Measurements from ENCODE around the gene FAAP20.

The FAAP20 gene

DNA sequence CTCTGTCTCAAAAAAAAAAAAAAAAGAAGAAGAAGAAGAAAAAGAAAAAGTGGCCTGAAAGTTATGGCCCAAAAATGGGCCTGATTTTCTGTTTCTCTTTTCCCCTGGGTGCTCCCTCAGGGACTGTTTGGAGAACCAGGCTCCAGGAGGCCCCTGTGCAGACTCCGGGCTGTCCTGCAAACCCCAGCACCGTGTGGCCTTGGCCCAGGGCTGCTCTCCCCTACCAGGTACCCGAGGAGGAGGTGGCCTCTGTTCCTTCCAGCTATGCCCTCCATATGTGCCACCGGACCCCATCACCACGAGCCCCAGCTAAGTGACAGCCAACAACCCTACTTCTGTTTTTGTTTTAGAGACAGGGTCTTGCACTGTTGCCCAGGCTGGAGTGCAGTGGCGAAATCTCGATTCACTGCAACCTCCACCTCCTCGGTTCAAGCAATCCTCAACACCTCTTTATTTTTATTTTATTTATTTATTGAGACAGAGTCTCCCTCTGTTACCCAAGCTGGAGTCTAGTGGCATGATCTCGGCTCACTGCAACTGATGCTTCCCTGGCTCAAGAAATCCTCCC lies 7.5 kb upstream of the FAAP20 start:
- no peak for TF ChIP-seq EZH2phosphoT487 (conservative IDR thresholded peaks at IDR 0.05; ENCODE audit: low read length)
- TF ChIP-seq CTCF (IDR thresholded peaks at IDR 0.05; ENCODE audit: insufficient read depth, low read length, poor library complexity, severe bottlenecking): no peak
- H3K4me3 ChIP-seq (ENCODE audit: insufficient read depth, low read length, poor library complexity, severe bottlenecking): no peak overlapping the region
- H3K36me3 ChIP-seq (ENCODE audit: low read length): no peaks in the 10 kb centered on the region
- H3K9ac ChIP-seq (ENCODE audit: low read length): no peak overlapping the region
- H4K20me1 ChIP-seq (ENCODE audit: low read depth, low read length): no peaks in the 10 kb centered on the region
- no peaks in the 10 kb centered on the region for H3K9me2 ChIP-seq (replicated peaks; ENCODE audit: insufficient read depth, low read length)
- no peak overlapping the region for H3K4me2 ChIP-seq (ENCODE audit: low read depth, low read length, poor library complexity, severe bottlenecking)
- no peaks in the 10 kb centered on the region for H3K27me3 ChIP-seq (ENCODE audit: low read length)
- no peak overlapping the region for H2AFZ ChIP-seq (ENCODE audit: low read depth, low read length, severe bottlenecking)
- no peaks in the 10 kb centered on the region for H3K9me3 ChIP-seq (ENCODE audit: insufficient read depth, low read length)
- H3K79me2 ChIP-seq (ENCODE audit: insufficient read depth, low read length): no peaks in the 10 kb centered on the region
- no peak overlapping the region for H3K27ac ChIP-seq (ENCODE audit: low read depth, low read length)
- H3F3A ChIP-seq (ENCODE audit: insufficient read depth): no peaks in the 10 kb centered on the region

DNA sequence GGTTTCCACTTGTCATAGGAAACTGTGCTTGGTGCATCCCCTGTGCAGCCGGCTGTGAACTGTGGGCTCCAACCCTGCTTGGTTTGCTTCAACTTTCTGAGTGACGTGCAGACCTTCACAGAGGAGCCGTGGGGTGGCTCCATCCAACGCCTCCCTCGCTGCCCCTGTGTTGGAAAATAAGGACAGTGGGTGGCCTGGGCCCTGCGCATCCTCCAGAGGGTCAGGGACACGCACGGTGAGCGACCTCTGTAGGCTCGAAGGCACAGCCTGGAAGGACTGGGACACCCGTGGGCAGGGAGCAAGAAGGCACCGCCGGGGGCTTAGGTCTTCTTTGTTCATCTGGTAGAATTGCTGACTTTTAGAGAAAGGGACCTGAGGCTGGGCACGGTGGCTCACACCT lies 6.5 kb upstream of the FAAP20 start:
- no peak overlapping the region for H3K4me2 ChIP-seq (ENCODE audit: low read depth, low read length, poor library complexity, severe bottlenecking)

DNA sequence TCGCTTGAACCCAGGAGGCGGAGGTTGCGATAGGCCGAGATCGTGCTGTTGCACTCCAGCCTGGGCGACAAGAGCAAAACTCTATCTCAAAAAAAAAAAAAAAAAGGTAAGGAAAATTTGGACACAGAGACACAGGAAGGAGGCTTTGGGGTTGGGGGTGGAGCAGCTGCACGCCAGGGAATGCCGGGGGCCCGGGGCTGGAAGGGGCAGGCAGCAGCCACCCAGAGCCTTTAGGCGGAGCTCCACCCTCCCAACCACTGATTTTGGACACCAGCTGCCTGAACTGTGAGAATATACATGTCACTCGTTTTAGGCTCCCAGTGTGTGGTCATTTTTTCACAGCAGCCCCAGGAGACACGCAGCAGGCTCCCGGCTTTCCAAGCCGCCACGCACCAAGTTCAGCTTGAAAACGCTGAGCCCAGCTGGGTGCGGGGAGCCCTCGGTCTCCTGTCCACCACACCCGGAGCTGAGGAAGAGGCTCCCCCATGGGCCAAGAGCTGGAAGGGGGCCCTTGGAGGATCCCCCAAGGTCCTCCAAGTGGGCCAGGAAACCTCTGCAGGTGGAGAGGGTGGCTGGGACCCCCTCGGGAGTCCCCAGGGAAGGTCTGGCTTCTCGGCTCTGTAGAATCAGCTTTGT lies 5.9 kb upstream of the FAAP20 start:
- H3K27ac ChIP-seq (ENCODE audit: low read depth, low read length): no peak overlapping the region
- H3K27me3 ChIP-seq (ENCODE audit: low read length): no peaks in the 10 kb centered on the region
- no peak overlapping the region for H3K4me2 ChIP-seq (ENCODE audit: low read depth, low read length, poor library complexity, severe bottlenecking)
- H3K9me2 ChIP-seq (replicated peaks; ENCODE audit: insufficient read depth, low read length): no peaks in the 10 kb centered on the region
- H3K79me2 ChIP-seq (ENCODE audit: insufficient read depth, low read length): no peaks in the 10 kb centered on the region
- TF ChIP-seq EZH2phosphoT487 (conservative IDR thresholded peaks at IDR 0.05; ENCODE audit: low read length): no peak
- TF ChIP-seq CTCF (IDR thresholded peaks at IDR 0.05; ENCODE audit: insufficient read depth, low read length, poor library complexity, severe bottlenecking): no peak
- H3K9me3 ChIP-seq (ENCODE audit: insufficient read depth, low read length): no peaks in the 10 kb centered on the region
- H3K4me3 ChIP-seq (ENCODE audit: insufficient read depth, low read length, poor library complexity, severe bottlenecking): no peak overlapping the region
- H3K36me3 ChIP-seq (ENCODE audit: low read length): no peaks in the 10 kb centered on the region
- H3F3A ChIP-seq (ENCODE audit: insufficient read depth): no peaks in the 10 kb centered on the region
- no peaks in the 10 kb centered on the region for H4K20me1 ChIP-seq (ENCODE audit: low read depth, low read length)
- no peak overlapping the region for H2AFZ ChIP-seq (ENCODE audit: low read depth, low read length, severe bottlenecking)
- no peak overlapping the region for H3K9ac ChIP-seq (ENCODE audit: low read length)

More for the DNA sequence above, 6.5 kb upstream of the FAAP20 start:
- Histone ChIP-seq H3K79me2 (ENCODE audit: insufficient read depth, low read length) (no peaks in the 10 kb centered on the region), H3K27ac (ENCODE audit: low read depth, low read length) (no peak overlapping the region), H3K9ac (ENCODE audit: low read length) (no peak overlapping the region), H3K4me3 (ENCODE audit: insufficient read depth, low read length, poor library complexity, severe bottlenecking) (no peak overlapping the region), H4K20me1 (ENCODE audit: low read depth, low read length) (no peaks in the 10 kb centered on the region), H3F3A (ENCODE audit: insufficient read depth) (no peaks in the 10 kb centered on the region), H3K9me3 (ENCODE audit: insufficient read depth, low read length) (no peaks in the 10 kb centered on the region), H2AFZ (ENCODE audit: low read depth, low read length, severe bottlenecking) (no peak overlapping the region), H3K36me3 (ENCODE audit: low read length) (no peaks in the 10 kb centered on the region), H3K9me2 (replicated peaks; ENCODE audit: insufficient read depth, low read length) (no peaks in the 10 kb centered on the region), H3K27me3 (ENCODE audit: low read length) (no peaks in the 10 kb centered on the region)
- no peak for TF ChIP-seq CTCF (IDR thresholded peaks at IDR 0.05; ENCODE audit: insufficient read depth, low read length, poor library complexity, severe bottlenecking)
- no peak for TF ChIP-seq EZH2phosphoT487 (conservative IDR thresholded peaks at IDR 0.05; ENCODE audit: low read length)
